ENCODE measurements around the gene CPT1C. TPM values are rescaled to one million over a fixed set of nuclear protein-coding genes. Genes with fewer than 3 reads are reported as not detected.

Gene CPT1C
- 1 to 10 TPM in 3 of 4 donors, under 1 TPM in 1; 0.44 to 4.1 (median 2.2) TPM for total RNA-seq

GRCh38 chr19:49690656-49691242 is at the start of gene CPT1C:
TSS of gene CPT1C (plus strand) at chr19:49691116. CDS start at chr19:49692253, 1,137 bp downstream.
- Histone ChIP-seq H3K4me3 (peak within 1 kb of the TSS; percentile 24 to 49 (median 35)), H3K4me1 (peaks cover 0 to 27% (median 10%) of the 10 kb centered on the region in 4 donors), H3K27ac (peak within 1 kb of the TSS; percentile 8 to 60 (median 14)), H3K36me3 (peaks cover 0 to 32% (median 7%) of the 10 kb centered on the region in 3 donors), H3K27me3 (peaks cover 0 to 39% of the 10 kb centered on the region in 2 donors), H3K9me3 (no peaks in the 10 kb centered on the region)
- WGBS, 2 donors = 2 to 5% methylated on average over 38 of the region's 38 CpGs
- DNase-seq (ENCODE audit: low spot score in 2 of 2) = peak; percentile 47 to 70
- TF ChIP-seq CTCF (IDR thresholded peaks at IDR 0.05) (no peak), POLR2A (IDR thresholded peaks at IDR 0.05) (peak in 1 of 2 donors; percentile 31), EP300 (IDR thresholded peaks at IDR 0.05) (no peak)

DNA sequence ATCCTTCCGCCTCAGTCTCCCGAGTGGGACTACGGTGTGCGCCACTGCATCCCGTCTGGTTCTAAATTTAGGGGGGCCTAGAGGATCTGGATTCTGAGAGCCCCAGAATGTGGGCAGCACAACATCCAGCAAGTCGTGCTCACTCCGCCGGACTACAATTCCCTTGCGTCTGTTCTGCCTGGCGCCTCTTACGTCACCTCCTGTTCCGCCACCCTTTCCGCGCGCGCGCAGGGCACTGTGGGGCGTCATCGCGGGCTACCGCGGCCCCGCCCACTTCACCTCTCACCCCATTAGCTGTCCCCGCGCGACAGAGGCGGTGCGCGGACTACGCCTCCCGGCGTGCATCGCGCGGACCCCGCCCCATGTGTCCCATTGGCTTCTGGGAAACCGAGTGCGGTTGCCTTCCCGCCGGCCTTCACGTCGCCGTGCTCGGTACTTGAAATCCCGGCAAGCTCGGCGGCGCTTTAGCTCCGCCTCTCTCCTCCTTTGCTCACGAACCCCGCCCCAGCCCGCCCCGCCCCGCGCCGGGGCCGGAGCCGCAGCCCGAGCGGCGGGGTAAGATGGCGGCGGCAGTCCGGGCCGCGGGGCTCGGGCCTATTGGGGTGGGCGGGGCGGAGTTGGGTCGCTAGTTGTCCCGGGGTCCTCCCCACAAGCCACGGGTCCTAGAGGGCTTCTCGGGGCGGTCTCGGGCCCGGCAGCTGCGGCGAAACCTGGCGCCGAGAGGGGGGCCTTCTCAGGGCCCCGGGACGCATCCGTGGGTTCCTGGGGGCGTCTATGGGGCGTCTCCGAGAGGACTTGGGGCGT is 49.0 kb upstream of the CPT1C start, which contains the start of gene SCAF1:
Gene SCAF1, plus strand, starts transcription at position 522 of the 804 bp plus-strand sequence. CDS start 2,818 bp downstream, outside the sequence.
- Histone ChIP-seq H3K4me3 (peak within 1 kb of the TSS; percentile 70 to 98 (median 84)), H3K4me1 (peaks cover 0 to 69% (median 33%) of the 10 kb centered on the region in 4 donors), H3K36me3 (peaks cover 0 to 21% (median 7%) of the 10 kb centered on the region in 3 donors), H3K27me3 (no peaks in the 10 kb centered on the region), H3K9me3 (no peaks in the 10 kb centered on the region), H3K27ac (peak within 1 kb of the TSS; percentile 95 to 100 (median 98))
- DNase-seq (ENCODE audit: low spot score in 2 of 2) = peak; percentile 97 to 98
- TF ChIP-seq CTCF (IDR thresholded peaks at IDR 0.05) (peak in 1 of 5 experiments; percentile 33), EP300 (IDR thresholded peaks at IDR 0.05) (peak; percentile 98 to 100), POLR2A (IDR thresholded peaks at IDR 0.05) (peak; percentile 97 to 99)
- WGBS, 2 donors = 0 to 1% methylated on average over 49 to 73 of the region's 87 CpGs

GRCh38 chr19:49642492-49643035 is 48.4 kb upstream of the CPT1C start:
- DNase-seq (ENCODE audit: low spot score in 2 of 2) = no peak
- TF ChIP-seq CTCF (IDR thresholded peaks at IDR 0.05) (no peak), POLR2A (IDR thresholded peaks at IDR 0.05) (no peak), EP300 (IDR thresholded peaks at IDR 0.05) (no peak)
- Histone ChIP-seq H3K4me3 (peak overlapping the region; percentile 70 to 98 (median 84)), H3K27me3 (no peaks in the 10 kb centered on the region), H3K36me3 (peaks cover 0 to 27% (median 7%) of the 10 kb centered on the region in 3 donors), H3K9me3 (no peaks in the 10 kb centered on the region), H3K4me1 (peaks cover 0 to 63% (median 31%) of the 10 kb centered on the region in 4 donors), H3K27ac (peak overlapping the region; percentile 76 to 100 (median 92))
- 7% methylated on average over 4 to 5 of the region's 5 CpGs for WGBS, 2 donors

DNA sequence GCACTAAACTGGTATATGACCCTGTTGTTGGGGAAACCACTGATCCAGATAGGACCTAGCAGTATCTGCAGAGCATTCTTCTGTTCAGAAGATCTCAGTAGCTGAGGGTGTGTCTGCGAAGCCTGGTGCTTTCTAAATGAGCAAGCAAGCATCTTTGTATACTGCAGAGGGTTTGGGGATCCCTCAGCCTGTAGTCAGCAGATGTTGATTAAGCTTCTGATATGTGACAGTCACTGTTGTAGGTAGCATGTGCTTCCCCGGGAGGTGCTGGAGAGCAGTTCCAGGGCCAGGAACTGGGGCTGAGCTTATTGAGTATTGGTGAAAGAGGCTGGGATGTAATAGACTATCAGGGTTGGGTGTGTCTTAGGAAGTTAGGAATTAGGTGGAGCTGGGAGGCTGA is 47.5 kb upstream of the CPT1C start:
- Histone ChIP-seq H3K4me3 (no peak overlapping the region), H3K4me1 (peaks cover 0 to 54% (median 24%) of the 10 kb centered on the region in 4 donors)
- WGBS, 2 donors = 65 to 76% methylated on average over 2 of the region's 2 CpGs

More for the DNA sequence above, 47.5 kb upstream of the CPT1C start:
- Histone ChIP-seq H3K36me3 (peaks cover 0 to 36% (median 7%) of the 10 kb centered on the region in 3 donors), H3K27me3 (no peaks in the 10 kb centered on the region), H3K9me3 (no peaks in the 10 kb centered on the region), H3K27ac (peak overlapping the region in 1 of 4 donors; percentile 20)
- TF ChIP-seq EP300 (IDR thresholded peaks at IDR 0.05) = no peak
- no peak for TF ChIP-seq CTCF (IDR thresholded peaks at IDR 0.05)
- no peak for TF ChIP-seq POLR2A (IDR thresholded peaks at IDR 0.05)
- no peak for DNase-seq (ENCODE audit: low spot score in 2 of 2)

All from tibial nerve (tissue), 4 donors.